GM21528 (cell line): ENCODE measurements around the gene APOBEC2.

Experiments
- ATAC-seq: cut with Tn5 transposase; IDR thresholded peaks from one replicate; pipeline ENCODE4 v1.9.1; 2021; ENCODE audit warnings: mild to moderate bottlenecking, moderate library complexity; ENCODE audit not compliant: unreplicated experiment, low FRiP score

APOBEC2 gene

DNA sequence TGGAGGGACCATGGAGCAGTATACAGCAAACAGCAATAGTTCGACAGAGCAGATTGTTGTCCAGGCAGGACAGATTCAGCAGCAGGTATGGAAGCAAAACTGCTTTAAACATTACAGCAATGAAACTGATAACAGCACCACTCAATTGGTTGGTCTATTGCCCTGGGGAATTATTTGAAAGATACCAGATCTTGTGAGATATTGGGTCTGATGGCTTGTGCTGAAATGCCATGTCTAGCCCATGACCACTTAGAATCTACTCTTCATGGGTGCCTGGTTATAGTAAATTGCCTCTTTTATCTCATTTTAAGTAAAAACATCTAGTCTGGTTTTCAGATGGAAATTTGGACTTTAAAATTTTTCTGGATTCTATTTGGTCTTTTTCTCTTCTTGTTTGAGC, 26.1 kb downstream of the APOBEC2 start:
- no peak for ATAC-seq

DNA sequence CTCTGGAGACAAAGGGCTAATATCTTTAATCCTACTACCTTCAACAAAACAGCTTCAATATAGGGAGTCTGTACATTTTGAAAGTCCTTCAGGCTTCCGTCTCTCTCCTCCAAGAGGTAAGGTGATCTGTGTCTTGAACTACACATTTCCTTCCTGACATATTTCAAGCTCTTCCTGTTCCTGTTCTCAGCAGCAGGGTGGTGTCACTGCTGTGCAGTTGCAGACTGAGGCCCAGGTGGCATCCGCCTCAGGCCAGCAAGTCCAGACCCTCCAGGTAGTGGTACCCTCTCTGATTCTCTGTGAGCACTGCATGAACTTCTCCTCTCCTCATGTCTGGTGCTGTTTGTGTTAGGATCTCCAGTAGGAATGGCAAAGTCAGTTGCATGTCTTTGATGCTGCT, 27.6 kb downstream of the APOBEC2 start:
- no peak for ATAC-seq

DNA sequence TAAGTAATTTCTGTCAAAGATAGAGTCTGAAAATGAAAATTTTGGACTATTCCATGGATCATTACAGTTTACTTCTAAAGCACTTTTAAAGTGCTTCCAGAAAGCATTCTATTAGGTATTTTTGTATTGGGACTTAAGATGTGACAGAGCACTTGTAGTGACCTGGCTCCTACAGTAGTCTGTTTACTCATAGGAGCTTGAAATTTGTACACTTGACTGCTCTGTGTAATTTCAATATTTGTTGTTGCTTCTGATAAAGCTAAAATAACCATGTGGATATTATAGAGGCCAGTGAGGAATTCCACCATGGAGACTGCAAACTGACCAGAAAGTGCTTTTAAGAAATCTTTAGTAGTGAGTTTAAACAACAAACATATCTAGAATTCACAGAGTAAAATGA, 30.1 kb downstream of the APOBEC2 start:
- no peak for ATAC-seq

DNA sequence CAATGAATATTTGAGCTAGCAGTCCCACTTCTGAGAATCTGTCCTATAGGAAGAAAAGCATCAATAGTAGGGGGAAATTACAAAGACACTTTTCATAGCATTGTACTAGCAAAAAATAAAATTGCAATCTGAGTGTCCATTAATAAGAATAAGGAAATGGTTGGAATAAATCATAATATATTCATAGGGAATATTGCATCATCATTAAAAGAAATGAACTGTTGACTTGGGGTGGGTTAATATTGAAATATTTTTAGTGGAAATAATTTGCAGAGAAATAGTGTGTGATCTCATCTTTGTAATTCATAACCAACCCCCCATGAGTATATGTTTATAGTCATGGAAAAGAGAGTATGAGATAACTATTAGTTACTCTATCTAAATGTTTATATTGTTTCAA, 32.2 kb downstream of the APOBEC2 start:
- ATAC-seq, result no peak

DNA sequence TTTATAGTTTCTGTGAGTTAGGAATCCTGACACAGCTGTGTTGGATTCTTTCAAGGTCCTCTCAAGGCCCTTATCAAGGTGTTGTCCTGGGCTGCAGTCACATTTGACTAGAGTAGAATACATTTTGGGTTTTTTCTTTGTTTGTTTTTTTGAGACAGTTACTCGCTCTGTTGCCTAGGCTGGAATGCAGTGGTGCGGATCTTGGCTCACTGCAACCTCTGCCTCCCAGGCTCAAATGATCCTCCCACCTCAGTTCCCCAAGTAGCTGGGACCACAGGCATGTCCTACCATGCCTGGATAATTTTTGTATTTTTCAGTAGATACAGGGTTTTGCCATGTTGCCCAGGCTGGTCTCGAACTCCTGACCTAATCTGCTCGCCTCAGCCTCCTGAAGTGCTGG, 35.4 kb downstream of the APOBEC2 start:
- ATAC-seq, result no peak

DNA sequence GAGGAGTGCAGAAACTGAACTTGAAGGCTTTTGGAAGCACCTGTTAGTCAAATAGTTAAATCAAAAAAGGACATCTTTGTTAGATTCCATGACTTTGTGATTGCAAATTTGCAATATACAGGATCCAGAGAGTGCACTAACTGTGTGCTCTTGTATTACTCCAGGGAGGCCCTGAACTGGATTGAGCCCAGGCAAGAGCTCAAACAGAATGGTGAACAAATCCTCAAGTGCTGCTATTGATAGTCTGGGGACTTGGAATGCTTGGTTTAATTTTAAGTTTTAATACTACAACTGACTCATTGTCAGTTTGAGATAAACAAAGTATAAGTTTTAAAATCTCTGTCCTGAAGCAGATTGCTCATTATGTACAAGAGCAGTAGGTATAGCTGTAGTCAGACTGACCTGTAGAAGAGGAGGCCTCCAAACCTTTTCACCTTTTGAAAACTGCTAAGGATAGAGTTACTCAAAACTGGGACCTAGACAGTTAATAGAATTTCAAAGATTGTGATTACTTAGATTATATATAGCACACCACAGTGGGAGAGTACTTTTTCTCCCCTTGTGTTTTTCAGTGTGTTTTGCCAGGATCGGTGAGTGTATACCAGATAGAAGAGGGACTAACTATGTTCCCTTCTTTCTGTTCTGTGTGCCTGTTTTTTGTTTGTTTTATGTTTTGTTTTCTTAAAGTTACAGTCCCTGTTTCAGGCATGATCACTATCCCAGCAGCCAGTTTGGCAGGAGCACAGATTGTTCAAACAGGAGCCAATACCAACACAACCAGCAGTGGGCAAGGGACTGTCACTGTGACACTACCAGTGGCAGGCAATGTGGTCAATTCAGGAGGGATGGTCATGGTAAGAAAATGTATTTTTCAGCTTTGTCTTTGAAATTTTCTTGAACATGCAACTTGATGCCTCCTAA, 38.1 kb downstream of the APOBEC2 start:
- no peak for ATAC-seq

DNA sequence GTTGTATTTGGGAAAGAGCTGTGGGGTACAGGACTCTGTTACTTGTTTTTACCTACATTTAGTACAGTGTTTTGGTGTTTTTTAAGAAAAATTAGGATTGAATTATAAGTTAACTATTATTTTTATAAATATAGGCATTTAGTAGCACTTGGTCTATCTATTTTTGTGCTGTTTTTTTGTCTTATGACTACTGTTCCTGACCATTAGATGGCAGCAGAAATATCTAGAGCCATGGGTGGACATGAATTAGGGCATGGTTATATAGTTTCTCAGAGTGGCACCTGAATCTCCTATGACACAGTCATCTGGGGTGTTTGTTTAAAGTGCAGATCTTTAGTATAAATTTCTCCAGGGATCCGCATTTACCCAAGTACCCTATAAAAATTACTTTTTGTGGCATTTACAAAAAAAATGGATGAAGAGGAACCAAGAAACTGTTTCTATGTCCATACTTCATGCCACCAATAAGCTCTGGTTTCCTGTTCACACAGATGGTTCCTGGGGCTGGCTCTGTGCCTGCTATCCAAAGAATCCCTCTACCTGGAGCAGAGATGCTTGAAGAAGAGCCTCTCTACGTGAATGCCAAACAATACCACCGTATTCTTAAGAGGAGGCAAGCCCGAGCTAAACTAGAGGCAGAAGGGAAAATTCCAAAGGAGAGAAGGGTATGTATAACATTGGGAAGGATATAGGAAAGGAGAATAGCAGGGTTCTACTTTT, 39.6 kb downstream of the APOBEC2 start:
- ATAC-seq, result no peak

DNA sequence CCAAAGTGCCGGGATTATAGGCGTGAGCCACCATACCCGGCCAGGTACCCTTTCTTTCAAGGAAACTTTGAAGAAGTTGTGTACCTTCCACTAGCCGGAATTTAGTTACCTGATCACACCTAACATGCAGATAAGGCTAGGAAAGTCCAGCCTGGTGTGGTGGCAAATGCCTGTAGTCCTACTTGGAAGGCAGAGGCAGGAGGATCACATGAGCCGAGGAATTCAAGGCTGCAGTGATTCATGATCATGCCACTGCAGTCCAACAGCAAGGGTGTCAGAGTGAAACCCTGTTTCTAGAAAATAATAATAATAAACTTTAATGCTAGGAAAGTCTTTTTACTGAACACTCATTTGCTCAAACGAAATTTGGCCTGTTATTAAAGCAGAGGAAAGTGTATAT, 40.7 kb downstream of the APOBEC2 start:
- no peak for ATAC-seq

DNA sequence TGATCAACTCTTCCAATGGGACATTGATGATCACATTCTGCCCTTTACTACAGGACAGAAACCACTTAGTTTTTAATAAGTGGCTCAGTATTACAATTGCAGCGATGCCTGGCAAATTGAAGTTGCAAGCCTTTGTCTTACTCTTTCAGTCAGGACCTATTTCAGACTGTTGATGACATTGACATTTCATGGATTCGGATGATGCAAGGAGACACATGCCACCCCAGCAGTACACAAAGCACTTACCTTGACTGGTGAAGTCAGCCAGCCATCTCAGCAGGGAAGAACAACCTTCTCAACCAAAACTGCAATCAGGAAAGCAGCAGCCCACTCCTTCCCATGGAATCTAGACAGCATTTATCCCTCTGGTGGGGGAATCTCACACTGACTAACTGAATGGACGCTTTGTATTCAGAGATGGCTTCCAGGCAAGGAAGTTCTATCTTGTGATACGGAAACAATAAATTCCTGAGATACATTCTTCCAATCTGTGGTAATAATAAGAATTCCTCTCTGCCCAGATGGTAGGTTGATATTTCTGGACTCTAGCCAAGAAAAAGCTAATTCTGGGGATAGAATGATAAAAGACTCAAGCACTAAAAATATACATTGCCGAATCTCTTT, 44.6 kb downstream of the APOBEC2 start:
- no peak for ATAC-seq

DNA sequence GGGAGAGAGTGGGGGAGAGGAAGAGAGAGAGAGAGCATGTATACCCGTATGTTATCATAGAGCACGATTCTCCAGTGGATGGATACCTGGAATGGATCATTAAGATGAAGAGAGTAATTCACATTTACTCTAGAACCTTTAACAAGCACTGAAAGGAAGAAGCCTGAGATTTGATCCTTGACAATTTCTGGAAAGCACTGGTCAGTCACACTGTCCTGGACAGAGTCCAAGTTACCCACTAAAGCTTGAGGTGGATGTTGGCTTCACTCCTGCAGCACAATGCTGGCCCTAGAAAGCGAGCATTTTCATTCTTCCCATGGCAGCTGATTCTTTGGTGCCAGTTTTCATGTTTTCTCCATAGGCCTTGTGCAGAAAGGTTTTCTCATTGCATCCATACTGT, 45.4 kb downstream of the APOBEC2 start:
- no peak for ATAC-seq

DNA sequence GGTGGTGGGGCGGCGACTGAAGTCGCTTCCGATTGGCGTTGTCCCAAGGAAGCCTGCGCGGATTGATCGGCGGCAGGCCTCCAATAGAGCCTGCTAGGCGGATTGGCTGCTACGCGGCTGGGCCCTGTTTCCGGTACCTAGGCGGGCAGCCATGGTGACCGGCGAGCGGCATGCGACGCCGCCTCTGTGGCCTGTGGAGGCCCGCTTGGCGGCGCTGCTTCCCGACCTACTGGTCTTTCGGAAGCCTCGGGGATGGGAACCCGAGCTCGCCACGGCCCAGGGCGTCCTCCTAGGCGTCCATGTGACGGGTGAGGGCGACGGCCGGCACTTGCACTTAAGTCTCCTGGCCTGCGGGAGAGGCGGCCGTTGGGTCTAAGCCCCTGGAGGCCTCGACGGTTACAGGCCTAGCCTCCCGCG, 47.9 kb downstream of the APOBEC2 start:
- no peak for ATAC-seq

DNA sequence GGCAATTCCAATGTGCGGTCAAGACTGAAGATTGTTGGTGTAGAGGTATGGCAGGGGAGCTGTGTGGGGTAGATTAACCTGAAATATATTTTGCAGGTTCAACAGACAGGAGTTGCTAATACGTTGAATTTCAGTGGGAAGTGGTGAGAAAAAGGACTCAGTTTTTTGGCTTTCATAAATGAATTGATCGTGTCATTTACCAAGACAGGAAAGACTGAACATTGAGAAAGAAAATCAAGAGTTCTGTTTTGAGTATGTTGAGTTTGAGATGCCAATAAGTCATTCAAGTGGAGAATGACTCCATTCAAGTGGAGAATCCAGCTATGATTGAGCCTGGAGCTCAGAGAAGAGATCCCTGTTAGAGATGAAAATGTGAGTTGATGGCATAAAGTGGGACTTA, 50.8 kb downstream of the APOBEC2 start:
- ATAC-seq, result no peak

DNA sequence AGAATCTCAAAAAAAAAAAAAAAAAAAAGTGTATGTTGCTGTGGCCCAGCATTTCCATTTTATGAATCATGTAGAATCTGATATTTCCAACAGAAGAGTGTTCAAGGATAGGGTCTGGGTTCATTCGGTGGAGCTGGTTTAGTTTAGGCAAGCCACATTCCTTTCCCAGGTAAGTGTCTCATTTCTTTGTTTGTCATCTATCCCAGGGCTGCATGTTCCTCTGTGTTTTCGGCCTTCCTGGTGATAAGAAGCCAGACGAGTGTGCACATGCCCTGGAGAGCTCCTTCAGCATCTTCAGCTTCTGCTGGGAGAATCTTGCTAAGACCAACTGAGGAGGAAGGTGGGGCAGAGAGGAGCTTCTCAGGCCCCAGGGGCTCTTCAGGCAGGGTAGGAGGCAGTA, 58.0 kb downstream of the APOBEC2 start:
- no peak for ATAC-seq
